Stimulated activated CD4-positive, alpha-beta T cell treated with anti-CD3 and anti-CD28 coated beads, Interleukin-2, amount 100 ng/mL, for 4 hours (primary cell): Measurements from ENCODE around the gene GALNS.
"Not testable (repeated sequence)": the region's sequence is repeated elsewhere in the genome, so short reads cannot be mapped to it uniquely, and the experiment has no call there.

Experiments used
- DNase-seq: peaks from one replicate; pipeline ENCODE4 v3.0.0-alpha.2; 2020; ENCODE audit warnings: low read depth

The GALNS gene

DNA sequence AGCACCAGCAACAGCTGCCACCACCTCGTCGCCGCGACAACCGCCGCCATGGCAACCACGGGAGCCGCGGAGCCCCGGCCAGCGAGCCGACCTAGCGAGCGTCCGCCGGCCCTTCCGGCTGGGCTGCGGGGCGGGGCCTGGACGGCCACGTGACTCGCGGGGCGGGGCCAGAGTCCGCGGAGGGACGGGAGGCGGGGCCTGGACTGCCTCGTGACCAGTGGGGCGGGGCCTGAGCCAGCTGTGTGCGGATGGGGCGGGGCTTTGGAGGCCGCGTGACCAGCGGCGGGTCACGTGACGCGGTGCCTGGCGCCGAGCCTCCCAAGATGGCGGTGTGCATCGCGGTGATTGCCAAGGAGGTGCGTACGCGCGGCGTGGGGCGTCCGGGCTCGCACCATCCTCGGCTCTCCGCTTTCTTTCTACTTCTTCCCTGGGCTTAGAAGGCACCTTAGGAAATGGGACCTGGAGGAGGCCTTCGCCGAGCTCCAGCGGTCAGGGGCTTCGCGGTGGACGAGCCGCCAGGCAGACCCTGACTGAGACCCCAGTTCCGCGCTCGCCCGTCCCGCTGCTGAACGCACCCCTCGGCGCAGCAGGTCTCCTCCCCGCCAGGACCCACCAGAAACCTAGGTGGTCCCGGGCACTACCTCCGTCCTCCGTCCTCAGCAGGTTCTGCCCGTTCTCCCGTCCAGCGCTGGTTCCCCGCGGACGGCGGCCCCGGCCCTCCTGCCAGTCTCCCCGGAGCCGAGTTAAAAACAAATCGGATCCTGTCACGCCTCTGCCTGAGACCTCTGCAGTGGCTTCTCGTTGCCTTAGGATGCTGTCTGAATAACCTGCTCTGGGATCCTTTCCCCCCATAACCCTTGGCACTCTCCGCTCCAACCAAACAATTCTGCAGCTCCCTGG is at the start of gene GALNS, which contains the start of gene TRAPPC2L:
GALNS (minus strand) TSS at position 120 of the 900 bp plus-strand sequence; CDS start at position 50, 70 bp downstream.
TRAPPC2L (plus strand) TSS at position 300 of the 900 bp plus-strand sequence; CDS start at position 324, 24 bp downstream.
- peak; percentile 99 for DNase-seq

DNA sequence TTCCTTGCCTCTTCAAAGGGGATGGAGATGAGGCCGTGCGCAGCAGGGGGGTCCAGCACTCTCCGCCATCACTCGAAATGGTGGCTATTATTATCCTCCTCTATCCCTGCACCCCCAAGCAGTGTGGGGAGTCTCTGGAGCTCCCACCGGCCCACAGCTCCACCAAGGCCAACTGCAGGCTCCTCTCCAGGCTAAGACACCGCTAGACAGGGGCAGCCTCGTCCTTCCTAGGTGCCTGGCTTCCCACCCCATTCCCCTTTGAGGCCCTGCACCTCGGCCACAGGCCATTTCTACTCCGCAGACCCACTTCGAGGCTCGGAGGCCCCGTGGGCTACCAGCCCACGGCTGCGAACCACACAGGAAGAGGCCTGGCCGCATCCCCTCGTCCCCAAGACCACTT is 49.3 kb upstream of the GALNS start:
- DNase-seq, result no peak

DNA sequence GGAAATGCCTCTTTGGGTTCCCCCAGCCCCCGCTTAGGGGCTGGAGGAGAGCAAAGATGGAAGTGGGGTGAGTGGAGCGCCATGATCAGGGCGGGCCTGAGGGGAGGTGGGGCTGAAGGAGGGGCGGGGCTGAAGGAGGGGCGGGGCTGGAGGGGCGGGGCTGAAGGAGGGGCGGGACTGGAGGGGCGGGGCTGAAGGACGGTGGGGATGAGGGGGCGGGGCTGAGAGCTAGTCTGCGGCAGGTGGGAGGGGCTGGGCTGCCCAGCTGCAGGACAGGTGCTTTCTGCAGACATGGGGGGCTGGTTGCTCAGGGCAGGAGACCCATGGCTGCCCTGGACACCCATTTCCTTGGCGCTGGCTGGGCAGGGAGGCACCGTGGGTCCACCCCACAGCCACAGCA is 48.8 kb upstream of the GALNS start:
- no peak for DNase-seq

DNA sequence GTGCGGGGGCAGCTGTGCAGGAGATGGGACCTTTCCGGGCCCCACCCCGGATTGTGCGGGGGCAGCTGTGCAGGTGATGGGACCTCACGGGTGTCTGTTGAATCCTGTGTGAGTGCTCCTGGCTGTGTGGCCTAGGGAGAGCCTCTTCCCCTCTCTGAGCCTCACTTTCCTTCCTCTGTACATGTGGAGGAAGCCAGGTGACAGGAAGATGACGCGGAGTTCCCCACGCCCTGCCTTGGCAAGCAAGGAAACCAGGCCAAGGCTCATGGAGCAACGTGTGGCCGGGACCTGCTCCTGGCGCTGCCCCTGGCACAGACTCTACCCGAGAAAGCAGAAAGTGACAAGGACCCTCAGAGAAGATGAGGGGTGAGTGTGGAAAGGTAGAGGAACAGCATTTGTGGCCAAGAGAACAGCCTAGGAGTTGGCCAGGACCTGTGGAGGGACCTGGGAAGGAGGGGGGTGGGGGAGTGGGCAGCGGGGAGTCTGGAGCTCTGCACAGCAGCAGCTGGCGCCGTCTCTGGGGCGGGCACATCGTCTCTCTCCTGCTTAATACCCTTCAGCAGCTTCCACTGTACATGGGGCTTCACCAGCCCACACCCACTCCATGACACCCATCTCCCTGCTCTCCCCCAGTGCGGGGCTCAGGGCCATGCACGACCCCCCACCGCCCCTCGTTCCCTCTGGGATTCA is 48.1 kb upstream of the GALNS start:
- no peak for DNase-seq

GRCh38 chr16:88903267-88903666 is 46.5 kb upstream of the GALNS start:
- no peak for DNase-seq

DNA sequence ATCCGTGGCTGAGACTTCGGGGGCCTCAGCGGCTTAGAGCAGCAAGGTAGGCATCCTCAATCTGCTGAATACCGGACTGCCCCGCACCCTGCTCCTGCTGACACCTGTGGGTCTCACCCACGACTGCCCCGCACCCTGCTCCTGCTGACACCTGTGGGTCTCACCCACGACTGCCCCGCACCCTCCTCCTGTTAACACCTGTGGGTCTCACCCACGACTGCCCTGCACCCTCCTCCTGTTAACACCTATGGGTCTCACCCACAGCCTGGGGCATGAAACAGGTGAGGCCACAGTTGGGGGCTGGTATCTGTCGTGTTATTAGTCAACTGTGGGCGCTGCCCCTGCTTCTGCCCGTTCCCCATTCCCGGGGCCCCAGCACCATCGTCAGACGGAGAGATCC is 46.0 kb upstream of the GALNS start:
- no peak for DNase-seq

DNA sequence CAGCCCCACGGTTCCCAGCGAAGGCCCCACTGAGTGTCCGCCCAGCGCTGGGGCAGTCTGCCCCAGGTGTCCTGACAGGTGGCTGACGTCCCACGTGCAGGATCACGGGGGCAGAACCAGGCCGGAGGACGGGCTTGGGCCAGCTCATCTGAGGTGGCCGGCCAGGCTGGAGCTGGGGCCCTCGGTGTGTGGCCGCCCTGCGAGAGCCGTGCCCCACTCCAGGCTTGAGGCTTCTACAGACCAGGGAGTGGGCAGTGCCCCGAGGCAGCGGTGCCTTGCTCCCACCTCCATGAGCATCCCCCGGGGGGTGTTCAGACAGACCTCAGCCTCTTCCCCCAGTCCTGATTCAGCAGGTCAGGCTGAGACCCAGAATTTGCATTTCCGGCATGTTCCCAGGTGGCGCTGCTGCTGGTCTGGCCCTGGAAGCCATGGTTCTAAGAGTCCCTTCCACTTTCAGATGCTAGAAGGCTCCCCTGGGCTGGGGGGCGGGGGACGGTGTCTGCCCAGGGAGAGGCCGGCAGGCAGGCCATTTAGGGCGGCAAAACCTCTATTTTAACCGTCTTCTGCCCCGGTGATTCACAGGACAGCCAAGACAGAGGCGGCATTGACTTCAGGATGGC is 45.1 kb upstream of the GALNS start:
- no peak for DNase-seq

DNA sequence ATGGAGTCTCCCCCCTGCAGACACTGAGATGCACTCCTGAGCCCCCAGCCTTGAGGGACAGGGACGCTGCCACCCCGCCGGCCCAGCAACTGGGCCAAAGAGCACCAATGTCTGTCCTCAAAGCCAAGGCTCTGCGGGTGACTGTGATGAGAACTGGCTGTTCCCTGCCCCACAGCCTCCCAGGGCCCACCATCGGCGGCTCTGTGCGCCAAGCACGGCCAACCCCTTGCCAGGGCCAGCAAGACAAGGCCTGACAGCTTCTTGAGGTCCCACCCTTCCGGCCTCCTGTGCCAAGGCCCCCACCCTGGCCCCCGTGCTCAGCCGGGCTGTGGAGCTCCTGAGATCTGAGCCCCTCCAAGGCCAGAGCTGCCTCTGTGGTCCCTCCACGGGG is 43.9 kb upstream of the GALNS start:
- no peak for DNase-seq

DNA sequence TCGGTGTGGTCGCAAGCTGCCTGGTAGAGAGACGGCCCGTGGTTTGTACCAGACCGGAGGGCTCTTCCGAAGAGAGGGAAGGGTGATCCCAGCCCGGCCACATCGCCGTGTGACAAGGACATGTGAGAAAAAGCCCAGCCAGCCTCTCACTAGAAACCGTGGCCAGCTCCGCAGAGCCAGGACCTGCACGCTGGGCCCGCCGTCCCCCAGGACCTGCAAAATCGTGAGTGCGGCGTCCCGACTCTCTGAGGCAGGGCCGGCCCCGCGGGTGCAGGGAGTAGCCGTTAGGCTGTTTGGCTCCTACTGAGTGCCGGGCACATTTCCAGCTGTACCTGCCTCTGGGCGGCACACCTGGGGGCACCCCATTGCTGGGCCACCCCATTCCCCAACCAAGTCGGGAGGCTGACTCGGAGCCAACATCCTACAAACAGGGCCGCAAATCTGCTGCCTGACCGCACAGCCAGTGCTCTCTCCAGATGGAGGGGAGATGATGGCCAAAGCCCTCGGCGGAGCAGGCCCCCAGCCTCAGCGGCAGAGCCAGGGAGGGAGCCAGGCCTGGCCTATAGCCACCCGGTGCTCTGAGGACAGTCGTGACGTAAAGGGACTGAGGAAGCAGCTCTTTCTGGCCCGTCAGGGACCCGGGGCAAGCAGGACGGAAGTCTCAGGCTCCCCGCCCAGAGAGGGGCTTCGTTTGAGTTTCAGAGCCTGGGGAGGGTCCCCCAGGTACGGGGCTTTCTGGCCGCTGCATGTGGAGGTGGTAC is 43.3 kb upstream of the GALNS start:
- DNase-seq, result no peak

DNA sequence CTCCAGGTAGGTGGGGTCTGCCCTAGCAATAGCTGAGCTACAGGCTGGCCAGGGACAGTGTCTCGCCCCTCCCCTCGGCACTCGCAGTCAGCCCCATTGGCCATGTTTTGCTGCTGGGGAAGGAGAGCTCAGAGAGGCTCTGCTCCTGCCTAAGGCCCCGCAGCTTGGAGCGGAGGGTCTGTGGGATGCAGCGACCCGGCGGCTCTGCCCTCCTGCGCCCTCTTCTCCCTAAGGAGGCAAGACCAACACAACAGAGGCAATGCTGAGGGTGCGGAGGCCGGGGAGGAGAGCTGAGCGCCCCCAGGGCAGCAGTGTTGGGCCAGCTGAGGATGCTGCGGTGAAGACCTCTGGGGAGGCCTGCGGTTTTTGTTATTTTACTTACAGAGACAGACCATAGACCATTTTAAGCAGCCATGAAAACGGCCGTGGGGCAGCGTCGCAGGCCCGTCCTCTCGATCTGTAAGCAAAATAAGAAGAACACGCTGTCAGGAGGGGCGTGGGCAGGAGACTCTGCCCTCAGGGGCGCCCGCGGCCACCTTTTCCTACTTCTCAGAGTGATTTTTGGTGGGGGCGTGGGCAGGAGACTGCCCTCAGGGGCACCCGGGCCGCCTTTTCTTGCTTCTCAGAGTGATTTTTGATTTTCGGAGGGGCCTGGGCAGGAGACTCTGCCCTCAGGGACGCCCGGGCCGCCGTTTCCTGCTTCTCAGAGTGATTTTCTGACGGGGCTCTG is 41.1 kb upstream of the GALNS start:
- DNase-seq, result no peak

DNA sequence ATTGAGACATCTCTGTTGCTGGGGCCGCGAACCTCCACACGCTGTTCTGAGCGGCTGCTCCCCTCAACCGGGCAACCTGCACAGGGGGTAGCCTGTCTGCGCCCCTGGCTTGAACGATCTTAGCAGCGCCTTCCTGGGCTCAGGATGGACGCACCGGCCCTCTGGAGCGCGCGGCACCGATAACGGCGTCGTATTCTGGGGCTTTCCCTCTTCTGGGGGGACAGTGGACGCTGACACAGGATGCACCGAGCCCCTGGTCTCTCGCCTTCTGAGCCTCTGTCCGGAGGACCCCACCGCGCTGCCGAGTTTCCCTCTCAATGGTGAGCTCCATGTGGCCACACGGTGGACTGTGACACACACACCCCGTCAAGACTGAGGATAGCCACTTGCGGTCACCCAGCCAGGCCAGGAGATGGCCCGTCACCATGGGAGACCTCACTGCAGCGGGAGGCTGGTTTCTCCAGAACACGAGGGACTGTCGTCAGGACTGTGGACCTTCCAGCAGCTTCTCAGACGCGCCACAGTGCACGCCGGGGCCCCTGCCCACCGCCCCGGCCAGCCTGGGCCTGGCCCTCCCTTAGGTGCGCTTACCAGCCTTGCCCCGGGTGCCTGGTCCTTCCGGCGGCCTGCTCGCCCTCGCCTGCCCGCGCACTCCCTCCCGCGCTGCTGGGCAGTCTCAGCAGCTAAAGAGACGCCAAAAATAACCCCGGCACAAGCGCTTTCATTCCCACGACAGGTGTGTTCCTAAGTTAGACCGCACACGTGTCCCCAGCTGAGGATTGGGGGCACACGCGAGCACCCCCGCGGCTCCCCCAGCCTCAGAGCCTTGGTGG is 39.7 kb upstream of the GALNS start:
- DNase-seq, result no peak

DNA sequence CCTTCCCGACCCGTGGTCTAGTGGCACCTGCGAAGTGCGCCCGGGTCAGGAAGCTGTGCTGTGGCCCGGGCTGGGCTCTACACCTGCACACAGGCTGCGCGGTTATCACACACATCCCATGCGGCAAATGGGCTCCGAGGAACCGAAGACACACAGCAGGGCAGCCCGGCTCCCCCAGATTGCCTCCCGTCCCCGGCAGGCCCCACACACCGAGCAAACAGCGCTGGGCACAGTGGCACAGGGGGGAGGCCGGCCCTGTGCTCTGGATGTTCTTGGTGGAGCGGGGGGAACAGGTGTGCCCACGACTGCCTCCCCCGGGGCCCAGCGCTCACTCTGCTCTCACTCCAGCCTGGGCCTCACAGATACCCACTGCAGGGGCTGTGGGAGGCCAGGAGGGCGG is 38.6 kb upstream of the GALNS start:
- DNase-seq, result no peak

- no peak for DNase-seq
These were observed 38.0 kb upstream of the GALNS start for GRCh38 chr16:88894681-88895300.

- DNase-seq, result not testable (repeated sequence)
These were observed 37.5 kb upstream of the GALNS start for GRCh38 chr16:88894266-88894665.

GRCh38 chr16:88893127-88893968 is 36.6 kb upstream of the GALNS start:
- DNase-seq, result no peak

GRCh38 chr16:88892065-88892464 is 35.3 kb upstream of the GALNS start:
- no peak for DNase-seq

- no peak for DNase-seq
These were observed 34.3 kb upstream of the GALNS start for GRCh38 chr16:88891083-88891482.

GRCh38 chr16:88889702-88890352 is 33.1 kb upstream of the GALNS start:
- not testable (repeated sequence) for DNase-seq
